Panc1 (cell line): Measurements from ENCODE around the gene ADGRE3.

ENCODE experiments used
- POLR2AphosphoS5 ChIP-seq: IDR thresholded peaks from 2 replicates; pipeline ENCODE4 v1.6.1; 2012; ENCODE audit warnings: mild to moderate bottlenecking, low read depth, low read length, moderate library complexity
- TF ChIP-seq, protein P1 (sequence below): fragments of 450-650 bp; IDR thresholded peaks from 2 replicates; pipeline ENCODE4 v1.5.1; 2017; ENCODE audit warnings: mild to moderate bottlenecking

DNA sequence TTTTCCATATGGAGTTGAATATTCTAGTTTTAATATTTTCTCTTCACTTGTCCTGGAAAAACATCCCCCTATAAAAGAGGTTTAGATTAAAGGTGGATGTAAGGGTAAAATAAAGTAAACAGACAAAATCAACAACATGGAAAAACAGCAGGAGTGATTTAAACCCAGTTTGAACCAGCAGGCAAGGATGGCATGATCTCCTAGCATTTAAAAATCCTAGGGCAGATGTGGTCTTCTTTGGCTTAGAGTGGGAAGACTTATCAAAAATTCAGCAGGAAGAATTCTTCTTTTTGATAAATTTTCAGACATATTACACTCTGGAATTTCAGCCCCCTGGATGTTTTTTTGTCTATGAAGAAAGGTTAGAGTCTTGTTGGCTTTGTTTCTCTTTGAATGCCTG is 55.2 kb downstream of the ADGRE3 start:
- TF ChIP-seq, protein P1, sequence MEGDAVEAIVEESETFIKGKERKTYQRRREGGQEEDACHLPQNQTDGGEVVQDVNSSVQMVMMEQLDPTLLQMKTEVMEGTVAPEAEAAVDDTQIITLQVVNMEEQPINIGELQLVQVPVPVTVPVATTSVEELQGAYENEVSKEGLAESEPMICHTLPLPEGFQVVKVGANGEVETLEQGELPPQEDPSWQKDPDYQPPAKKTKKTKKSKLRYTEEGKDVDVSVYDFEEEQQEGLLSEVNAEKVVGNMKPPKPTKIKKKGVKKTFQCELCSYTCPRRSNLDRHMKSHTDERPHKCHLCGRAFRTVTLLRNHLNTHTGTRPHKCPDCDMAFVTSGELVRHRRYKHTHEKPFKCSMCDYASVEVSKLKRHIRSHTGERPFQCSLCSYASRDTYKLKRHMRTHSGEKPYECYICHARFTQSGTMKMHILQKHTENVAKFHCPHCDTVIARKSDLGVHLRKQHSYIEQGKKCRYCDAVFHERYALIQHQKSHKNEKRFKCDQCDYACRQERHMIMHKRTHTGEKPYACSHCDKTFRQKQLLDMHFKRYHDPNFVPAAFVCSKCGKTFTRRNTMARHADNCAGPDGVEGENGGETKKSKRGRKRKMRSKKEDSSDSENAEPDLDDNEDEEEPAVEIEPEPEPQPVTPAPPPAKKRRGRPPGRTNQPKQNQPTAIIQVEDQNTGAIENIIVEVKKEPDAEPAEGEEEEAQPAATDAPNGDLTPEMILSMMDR, result no peak
- TF ChIP-seq POLR2AphosphoS5, result no peak
